Stimulated activated CD4-positive, alpha-beta T cell treated with anti-CD3 and anti-CD28 coated beads, Interleukin-4, amount 100 ng/mL, for 24 hours (primary cell): Measurements from ENCODE around the gene PRKCA.
"Not testable (repeated sequence)": the region's sequence is repeated elsewhere in the genome, so short reads cannot be mapped to it uniquely, and the experiment has no call there.

ENCODE experiments used
- DNase-seq: peaks from one replicate; pipeline ENCODE4 v3.0.0-alpha.2; 2020

The PRKCA gene

GRCh38 chr17:66331038-66331816, 28.8 kb downstream of the PRKCA start:
- DNase-seq, result peak; percentile 10

- DNase-seq, result no peak
Observed at GRCh38 chr17:66335797-66336196, 33.4 kb downstream of the PRKCA start.

GRCh38 chr17:66337268-66337667, 34.9 kb downstream of the PRKCA start:
- DNase-seq, result no peak

GRCh38 chr17:66337866-66338485, 35.6 kb downstream of the PRKCA start:
- DNase-seq, result no peak

- no peak for DNase-seq
Observed at GRCh38 chr17:66338937-66339336, 36.5 kb downstream of the PRKCA start.

GRCh38 chr17:66339561-66339960, 37.1 kb downstream of the PRKCA start:
- no peak for DNase-seq

GRCh38 chr17:66340720-66341119, 38.3 kb downstream of the PRKCA start:
- DNase-seq, result no peak

- DNase-seq, result no peak
Observed at GRCh38 chr17:66341462-66341861, 39.0 kb downstream of the PRKCA start.

- not testable (repeated sequence) for DNase-seq
Observed at GRCh38 chr17:66342263-66342662, 39.9 kb downstream of the PRKCA start.

GRCh38 chr17:66343531-66344078, 41.2 kb downstream of the PRKCA start:
- no peak for DNase-seq

- DNase-seq, result no peak
Observed at GRCh38 chr17:66344473-66344872, 42.1 kb downstream of the PRKCA start.

- no peak for DNase-seq
Observed at GRCh38 chr17:66345264-66345663, 42.9 kb downstream of the PRKCA start.

GRCh38 chr17:66345949-66346638, 43.7 kb downstream of the PRKCA start:
- not testable (repeated sequence) for DNase-seq

GRCh38 chr17:66347661-66348514, 45.5 kb downstream of the PRKCA start:
- peak; percentile 26 for DNase-seq

- peak; percentile 36 for DNase-seq
Observed at GRCh38 chr17:66348584-66349165, 46.3 kb downstream of the PRKCA start.

GRCh38 chr17:66349521-66350254, 47.3 kb downstream of the PRKCA start:
- no peak for DNase-seq

GRCh38 chr17:66350576-66350975, 48.2 kb downstream of the PRKCA start:
- DNase-seq, result not testable (repeated sequence)

GRCh38 chr17:66351033-66351432, 48.6 kb downstream of the PRKCA start:
- DNase-seq, result no peak

GRCh38 chr17:66351701-66352100, 49.3 kb downstream of the PRKCA start:
- no peak for DNase-seq

- no peak for DNase-seq
Observed at GRCh38 chr17:66353937-66354401, 51.6 kb downstream of the PRKCA start.

GRCh38 chr17:66354472-66354871, 52.1 kb downstream of the PRKCA start:
- no peak for DNase-seq
